Measurements from ENCODE around the gene WDR45.

GRCh38 chrX:49106296-49106695 is 26.6 kb upstream of the WDR45 start:
- TF ChIP-seq CTCF (conservative IDR thresholded peaks at IDR 0.05 in 1 of 2, IDR thresholded peaks at IDR 0.05 in 1 of 2; ENCODE audit: low read depth in 1 of 2, low read length in 2 of 2) (no peak), EZH2 (IDR thresholded peaks at IDR 0.05; ENCODE audit: low read length, missing control alignments) (no peak)

All from fibroblast of lung (primary cell).